ENCODE data around the gene SMARCA1. TPM values are rescaled to one million over a fixed set of nuclear protein-coding genes. Genes with fewer than 3 reads are reported as not detected.

Gene SMARCA1
- total and polyA plus RNA-seq, 2 experiments from 2014 or later = 30.1 to 51.8 TPM

DNA sequence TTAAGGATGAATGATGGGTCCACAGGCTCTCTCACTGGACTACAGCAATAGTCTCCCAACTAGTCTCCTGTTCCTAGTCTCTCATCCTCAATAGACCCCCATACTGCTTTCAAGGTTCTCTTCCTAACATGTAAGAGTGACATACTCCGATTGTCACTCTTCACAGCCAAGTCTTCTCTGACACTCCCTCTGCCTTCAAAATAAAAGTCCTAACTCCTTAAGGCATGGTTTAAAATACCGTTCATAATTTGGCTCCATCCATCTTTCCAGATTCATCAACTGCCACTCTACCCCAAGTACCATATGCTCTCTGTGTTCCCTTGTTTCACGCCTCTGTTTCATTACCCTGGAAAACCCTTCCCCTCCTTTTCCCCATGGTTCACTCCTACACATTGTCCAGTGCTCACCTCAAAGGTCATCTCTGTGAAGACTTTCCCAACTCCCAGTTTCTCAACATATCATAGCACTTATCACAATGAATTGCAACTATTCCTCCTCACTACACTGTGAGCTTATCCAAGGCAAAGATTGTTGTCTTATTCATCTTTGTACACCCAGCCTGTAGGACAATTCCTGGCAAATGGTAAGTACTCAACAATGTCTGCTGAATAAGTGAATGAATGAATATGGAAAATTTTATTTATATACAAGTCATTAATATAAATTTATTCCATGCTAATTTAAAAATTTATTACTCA lies 26.0 kb downstream of the SMARCA1 start (continued):
- TF ChIP-seq, protein P1, sequence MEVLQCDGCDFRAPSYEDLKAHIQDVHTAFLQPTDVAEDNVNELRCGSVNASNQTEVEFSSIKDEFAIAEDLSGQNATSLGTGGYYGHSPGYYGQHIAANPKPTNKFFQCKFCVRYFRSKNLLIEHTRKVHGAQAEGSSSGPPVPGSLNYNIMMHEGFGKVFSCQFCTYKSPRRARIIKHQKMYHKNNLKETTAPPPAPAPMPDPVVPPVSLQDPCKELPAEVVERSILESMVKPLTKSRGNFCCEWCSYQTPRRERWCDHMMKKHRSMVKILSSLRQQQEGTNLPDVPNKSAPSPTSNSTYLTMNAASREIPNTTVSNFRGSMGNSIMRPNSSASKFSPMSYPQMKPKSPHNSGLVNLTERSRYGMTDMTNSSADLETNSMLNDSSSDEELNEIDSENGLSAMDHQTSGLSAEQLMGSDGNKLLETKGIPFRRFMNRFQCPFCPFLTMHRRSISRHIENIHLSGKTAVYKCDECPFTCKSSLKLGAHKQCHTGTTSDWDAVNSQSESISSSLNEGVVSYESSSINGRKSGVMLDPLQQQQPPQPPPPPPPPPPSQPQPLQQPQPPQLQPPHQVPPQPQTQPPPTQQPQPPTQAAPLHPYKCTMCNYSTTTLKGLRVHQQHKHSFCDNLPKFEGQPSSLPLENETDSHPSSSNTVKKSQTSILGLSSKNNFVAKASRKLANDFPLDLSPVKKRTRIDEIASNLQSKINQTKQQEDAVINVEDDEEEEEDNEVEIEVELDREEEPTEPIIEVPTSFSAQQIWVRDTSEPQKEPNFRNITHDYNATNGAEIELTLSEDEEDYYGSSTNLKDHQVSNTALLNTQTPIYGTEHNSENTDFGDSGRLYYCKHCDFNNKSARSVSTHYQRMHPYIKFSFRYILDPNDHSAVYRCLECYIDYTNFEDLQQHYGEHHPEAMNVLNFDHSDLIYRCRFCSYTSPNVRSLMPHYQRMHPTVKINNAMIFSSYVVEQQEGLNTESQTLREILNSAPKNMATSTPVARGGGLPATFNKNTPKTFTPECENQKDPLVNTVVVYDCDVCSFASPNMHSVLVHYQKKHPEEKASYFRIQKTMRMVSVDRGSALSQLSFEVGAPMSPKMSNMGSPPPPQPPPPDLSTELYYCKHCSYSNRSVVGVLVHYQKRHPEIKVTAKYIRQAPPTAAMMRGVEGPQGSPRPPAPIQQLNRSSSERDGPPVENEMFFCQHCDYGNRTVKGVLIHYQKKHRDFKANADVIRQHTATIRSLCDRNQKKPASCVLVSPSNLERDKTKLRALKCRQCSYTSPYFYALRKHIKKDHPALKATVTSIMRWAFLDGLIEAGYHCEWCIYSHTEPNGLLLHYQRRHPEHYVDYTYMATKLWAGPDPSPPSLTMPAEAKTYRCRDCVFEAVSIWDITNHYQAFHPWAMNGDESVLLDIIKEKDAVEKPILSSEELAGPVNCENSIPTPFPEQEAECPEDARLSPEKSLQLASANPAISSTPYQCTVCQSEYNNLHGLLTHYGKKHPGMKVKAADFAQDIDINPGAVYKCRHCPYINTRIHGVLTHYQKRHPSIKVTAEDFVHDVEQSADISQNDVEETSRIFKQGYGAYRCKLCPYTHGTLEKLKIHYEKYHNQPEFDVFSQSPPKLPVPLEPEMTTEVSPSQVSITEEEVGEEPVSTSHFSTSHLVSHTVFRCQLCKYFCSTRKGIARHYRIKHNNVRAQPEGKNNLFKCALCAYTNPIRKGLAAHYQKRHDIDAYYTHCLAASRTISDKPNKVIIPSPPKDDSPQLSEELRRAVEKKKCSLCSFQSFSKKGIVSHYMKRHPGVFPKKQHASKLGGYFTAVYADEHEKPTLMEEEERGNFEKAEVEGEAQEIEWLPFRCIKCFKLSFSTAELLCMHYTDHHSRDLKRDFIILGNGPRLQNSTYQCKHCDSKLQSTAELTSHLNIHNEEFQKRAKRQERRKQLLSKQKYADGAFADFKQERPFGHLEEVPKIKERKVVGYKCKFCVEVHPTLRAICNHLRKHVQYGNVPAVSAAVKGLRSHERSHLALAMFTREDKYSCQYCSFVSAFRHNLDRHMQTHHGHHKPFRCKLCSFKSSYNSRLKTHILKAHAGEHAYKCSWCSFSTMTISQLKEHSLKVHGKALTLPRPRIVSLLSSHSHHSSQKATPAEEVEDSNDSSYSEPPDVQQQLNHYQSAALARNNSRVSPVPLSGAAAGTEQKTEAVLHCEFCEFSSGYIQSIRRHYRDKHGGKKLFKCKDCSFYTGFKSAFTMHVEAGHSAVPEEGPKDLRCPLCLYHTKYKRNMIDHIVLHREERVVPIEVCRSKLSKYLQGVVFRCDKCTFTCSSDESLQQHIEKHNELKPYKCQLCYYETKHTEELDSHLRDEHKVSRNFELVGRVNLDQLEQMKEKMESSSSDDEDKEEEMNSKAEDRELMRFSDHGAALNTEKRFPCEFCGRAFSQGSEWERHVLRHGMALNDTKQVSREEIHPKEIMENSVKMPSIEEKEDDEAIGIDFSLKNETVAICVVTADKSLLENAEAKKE (CRISPR knock-in tag; IDR thresholded peaks at IDR 0.05) = no peak

DNA sequence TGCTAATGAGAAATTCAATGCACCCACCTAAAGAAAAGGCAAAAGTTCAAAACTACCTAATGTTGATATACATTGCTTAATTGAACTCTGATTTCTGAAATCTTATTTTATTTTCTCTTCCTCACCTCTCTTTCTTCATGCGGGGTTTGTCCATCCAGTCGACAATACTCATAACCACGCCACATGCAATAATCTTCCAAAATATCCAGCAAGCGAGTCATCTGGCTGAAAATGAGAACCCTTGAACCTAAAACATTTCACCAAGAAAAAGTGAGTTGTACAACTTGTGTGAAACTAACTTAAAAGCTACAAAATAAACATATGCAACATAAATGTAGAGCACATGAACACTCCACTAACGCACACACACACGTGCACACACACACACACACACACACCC lies 26.7 kb downstream of the SMARCA1 start:
- ATAC-seq = no peak
- Mint-ChIP-seq H3K27ac (no peak overlapping the region), H3K36me3 (ENCODE audit: low read depth) (peaks cover 39% of the 10 kb centered on the region), H3K4me1 (no peaks in the 10 kb centered on the region), H3K4me3 (no peak overlapping the region), H3K9me3 (no peaks in the 10 kb centered on the region), H3K27me3 (ENCODE audit: insufficient read depth, low read depth, poor library complexity) (no peaks in the 10 kb centered on the region)
- Histone ChIP-seq H3K36me3 (ENCODE audit: insufficient read depth) (peaks cover 11% of the 10 kb centered on the region), H3K4me1 (ENCODE audit: insufficient read depth) (no peaks in the 10 kb centered on the region), H3K27me3 (ENCODE audit: insufficient read depth) (no peaks in the 10 kb centered on the region), H3K9me2 (ENCODE audit: insufficient read depth) (no peaks in the 10 kb centered on the region), H3K4me2 (no peak overlapping the region), H3F3A (replicated peaks; ENCODE audit: low read depth) (no peaks in the 10 kb centered on the region), H2AFZ (no peak overlapping the region), H3K79me2 (replicated peaks; ENCODE audit: insufficient read depth) (no peaks in the 10 kb centered on the region), H3K4me3 (no peak overlapping the region), H3K27ac (ENCODE audit: low read depth) (no peak overlapping the region), H4K20me1 (replicated peaks; ENCODE audit: insufficient read depth) (no peaks in the 10 kb centered on the region)
- DNase-seq (ENCODE audit: low spot score) = no peak
- TF ChIP-seq CREB1 (CRISPR knock-in tag; IDR thresholded peaks at IDR 0.05; ENCODE audit: low read depth) (no peak), EZH2 (IDR thresholded peaks at IDR 0.05; ENCODE audit: low read depth, unreplicated experiment) (no peak), JUNB (IDR thresholded peaks at IDR 0.05; ENCODE audit: unreplicated experiment) (no peak), ZNF331 (CRISPR knock-in tag; IDR thresholded peaks at IDR 0.05; ENCODE audit: low read depth) (no peak), POLR2AphosphoS5 (IDR thresholded peaks at IDR 0.05; ENCODE audit: low read depth) (no peak), STAT1 (IDR thresholded peaks at IDR 0.05; ENCODE audit: unreplicated experiment) (no peak), NANOG (IDR thresholded peaks at IDR 0.05; ENCODE audit: borderline replicate concordance) (no peak), EZH2phosphoT487 (IDR thresholded peaks at IDR 0.05; ENCODE audit: unreplicated experiment) (no peak)
- TF ChIP-seq, protein P2, sequence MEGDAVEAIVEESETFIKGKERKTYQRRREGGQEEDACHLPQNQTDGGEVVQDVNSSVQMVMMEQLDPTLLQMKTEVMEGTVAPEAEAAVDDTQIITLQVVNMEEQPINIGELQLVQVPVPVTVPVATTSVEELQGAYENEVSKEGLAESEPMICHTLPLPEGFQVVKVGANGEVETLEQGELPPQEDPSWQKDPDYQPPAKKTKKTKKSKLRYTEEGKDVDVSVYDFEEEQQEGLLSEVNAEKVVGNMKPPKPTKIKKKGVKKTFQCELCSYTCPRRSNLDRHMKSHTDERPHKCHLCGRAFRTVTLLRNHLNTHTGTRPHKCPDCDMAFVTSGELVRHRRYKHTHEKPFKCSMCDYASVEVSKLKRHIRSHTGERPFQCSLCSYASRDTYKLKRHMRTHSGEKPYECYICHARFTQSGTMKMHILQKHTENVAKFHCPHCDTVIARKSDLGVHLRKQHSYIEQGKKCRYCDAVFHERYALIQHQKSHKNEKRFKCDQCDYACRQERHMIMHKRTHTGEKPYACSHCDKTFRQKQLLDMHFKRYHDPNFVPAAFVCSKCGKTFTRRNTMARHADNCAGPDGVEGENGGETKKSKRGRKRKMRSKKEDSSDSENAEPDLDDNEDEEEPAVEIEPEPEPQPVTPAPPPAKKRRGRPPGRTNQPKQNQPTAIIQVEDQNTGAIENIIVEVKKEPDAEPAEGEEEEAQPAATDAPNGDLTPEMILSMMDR (conservative IDR thresholded peaks at IDR 0.05; ENCODE audit: low read depth in 2 of 2) = no peak
- TF ChIP-seq, protein P3, sequence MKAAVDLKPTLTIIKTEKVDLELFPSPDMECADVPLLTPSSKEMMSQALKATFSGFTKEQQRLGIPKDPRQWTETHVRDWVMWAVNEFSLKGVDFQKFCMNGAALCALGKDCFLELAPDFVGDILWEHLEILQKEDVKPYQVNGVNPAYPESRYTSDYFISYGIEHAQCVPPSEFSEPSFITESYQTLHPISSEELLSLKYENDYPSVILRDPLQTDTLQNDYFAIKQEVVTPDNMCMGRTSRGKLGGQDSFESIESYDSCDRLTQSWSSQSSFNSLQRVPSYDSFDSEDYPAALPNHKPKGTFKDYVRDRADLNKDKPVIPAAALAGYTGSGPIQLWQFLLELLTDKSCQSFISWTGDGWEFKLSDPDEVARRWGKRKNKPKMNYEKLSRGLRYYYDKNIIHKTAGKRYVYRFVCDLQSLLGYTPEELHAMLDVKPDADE (IDR thresholded peaks at IDR 0.05) = no peak
